Neural cell (in vitro differentiated cells): Measurements from ENCODE around the gene ALMS1.

Source experiments
- CTCF ChIP-seq: fragments of 450-650 bp; IDR thresholded peaks from 2 replicates; pipeline ENCODE4 v1.5.1; 2014; ENCODE audit warnings: antibody characterized with exemption, mild to moderate bottlenecking, moderate library complexity; ENCODE audit not compliant: poor library complexity, severe bottlenecking
- EP300 ChIP-seq: fragments of 450-650 bp; conservative IDR thresholded peaks from 2 replicates; pipeline ENCODE4 v1.6.1; 2014; ENCODE audit warnings: antibody characterized with exemption, mild to moderate bottlenecking, moderate library complexity; ENCODE audit not compliant: poor library complexity, severe bottlenecking
- EZH2 ChIP-seq: fragments of 200-600, 300-800 bp; shearing (Covaris generic), sonication (generic); IDR thresholded peaks from 2 replicates; pipeline ENCODE4 v1.6.1; 2014; ENCODE audit warnings: antibody characterized with exemption, low read length, borderline replicate concordance, mild to moderate bottlenecking; ENCODE audit not compliant: insufficient read depth, poor library complexity, severe bottlenecking
- MXI1 ChIP-seq: fragments of 450-650 bp; conservative IDR thresholded peaks from 2 replicates; pipeline ENCODE4 v1.6.1; 2014; ENCODE audit warnings: antibody characterized with exemption, mild to moderate bottlenecking; ENCODE audit not compliant: poor library complexity, severe bottlenecking
- POLR2AphosphoS5 ChIP-seq: IDR thresholded peaks from 2 replicates; pipeline ENCODE4 v1.6.1; 2012
- RAD21 ChIP-seq: fragments of 450-650 bp; conservative IDR thresholded peaks from 2 replicates; pipeline ENCODE4 v1.6.1; 2014; ENCODE audit warnings: antibody characterized with exemption, mild to moderate bottlenecking, moderate library complexity
- SMC3 ChIP-seq: fragments of 450-650 bp; conservative IDR thresholded peaks from 2 replicates; pipeline ENCODE4 v1.6.1; 2014; ENCODE audit warnings: antibody characterized with exemption, mild to moderate bottlenecking, moderate library complexity; ENCODE audit not compliant: poor library complexity
- TAF1 ChIP-seq: IDR thresholded peaks from 2 replicates; pipeline ENCODE4 v1.6.1; 2012; ENCODE audit warnings: low read depth
- TF ChIP-seq, protein P1 (sequence below): IDR thresholded peaks from 2 replicates; pipeline ENCODE4 v1.6.1; 2012; ENCODE audit warnings: borderline replicate concordance

GRCh38 chr2:73374269-73374668 lies 11.4 kb upstream of the ALMS1 start:
- TF ChIP-seq CTCF (no peak), MXI1 (no peak), RAD21 (no peak), POLR2AphosphoS5 (no peak), EP300 (no peak), EZH2 (no peak), TAF1 (no peak), SMC3 (no peak)
- TF ChIP-seq, protein P1, sequence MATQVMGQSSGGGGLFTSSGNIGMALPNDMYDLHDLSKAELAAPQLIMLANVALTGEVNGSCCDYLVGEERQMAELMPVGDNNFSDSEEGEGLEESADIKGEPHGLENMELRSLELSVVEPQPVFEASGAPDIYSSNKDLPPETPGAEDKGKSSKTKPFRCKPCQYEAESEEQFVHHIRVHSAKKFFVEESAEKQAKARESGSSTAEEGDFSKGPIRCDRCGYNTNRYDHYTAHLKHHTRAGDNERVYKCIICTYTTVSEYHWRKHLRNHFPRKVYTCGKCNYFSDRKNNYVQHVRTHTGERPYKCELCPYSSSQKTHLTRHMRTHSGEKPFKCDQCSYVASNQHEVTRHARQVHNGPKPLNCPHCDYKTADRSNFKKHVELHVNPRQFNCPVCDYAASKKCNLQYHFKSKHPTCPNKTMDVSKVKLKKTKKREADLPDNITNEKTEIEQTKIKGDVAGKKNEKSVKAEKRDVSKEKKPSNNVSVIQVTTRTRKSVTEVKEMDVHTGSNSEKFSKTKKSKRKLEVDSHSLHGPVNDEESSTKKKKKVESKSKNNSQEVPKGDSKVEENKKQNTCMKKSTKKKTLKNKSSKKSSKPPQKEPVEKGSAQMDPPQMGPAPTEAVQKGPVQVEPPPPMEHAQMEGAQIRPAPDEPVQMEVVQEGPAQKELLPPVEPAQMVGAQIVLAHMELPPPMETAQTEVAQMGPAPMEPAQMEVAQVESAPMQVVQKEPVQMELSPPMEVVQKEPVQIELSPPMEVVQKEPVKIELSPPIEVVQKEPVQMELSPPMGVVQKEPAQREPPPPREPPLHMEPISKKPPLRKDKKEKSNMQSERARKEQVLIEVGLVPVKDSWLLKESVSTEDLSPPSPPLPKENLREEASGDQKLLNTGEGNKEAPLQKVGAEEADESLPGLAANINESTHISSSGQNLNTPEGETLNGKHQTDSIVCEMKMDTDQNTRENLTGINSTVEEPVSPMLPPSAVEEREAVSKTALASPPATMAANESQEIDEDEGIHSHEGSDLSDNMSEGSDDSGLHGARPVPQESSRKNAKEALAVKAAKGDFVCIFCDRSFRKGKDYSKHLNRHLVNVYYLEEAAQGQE: no peak
